H1 (cell line): ENCODE measurements around the gene PTCHD1.

Experiments
- CTCF ChIP-seq, 3 experiments: IDR thresholded peaks; 1 replicate in 2 of 3; 2 replicates in 1 of 3; pipeline versions ENCODE4 v1.5.1 to v1.6.1; 2011; ENCODE audit warnings: low read length in 3 of 3, mild to moderate bottlenecking in 3 of 3, inconsistent platforms in 2 of 3, low read depth in 1 of 3, moderate library complexity in 1 of 3; ENCODE audit not compliant: insufficient read depth in 1 of 3; ENCODE audit errors: control extremely low read depth in 1 of 3
- EZH2 ChIP-seq: fragments of 200-600 bp; sonication (generic); IDR thresholded peaks from 2 replicates; pipeline ENCODE4 v1.7.1; 2012; ENCODE audit warnings: low read depth, mild to moderate bottlenecking, moderate library complexity, low read length, inconsistent platforms; ENCODE audit not compliant: severe bottlenecking
- RAD21 ChIP-seq, 2 experiments: IDR thresholded peaks in 1 of 2; conservative IDR thresholded peaks in 1 of 2; 2 replicates each; pipeline ENCODE4 v1.6.1; 2011; ENCODE audit warnings: low read depth in 2 of 2, low read length in 2 of 2, improper control_type of control experiment in 1 of 2, inconsistent platforms in 1 of 2, mild to moderate bottlenecking in 1 of 2, moderate library complexity in 1 of 2

GRCh38 chrX:23364416-23364815 is 29.8 kb downstream of the PTCHD1 start:
- TF ChIP-seq RAD21 (IDR thresholded peaks at IDR 0.05 in 1 of 2, conservative IDR thresholded peaks at IDR 0.05 in 1 of 2; ENCODE audit: low read depth in 2 of 2, low read length in 2 of 2) = no peak
- TF ChIP-seq CTCF (IDR thresholded peaks at IDR 0.05; ENCODE audit: control extremely low read depth in 1 of 3, insufficient read depth in 1 of 3, low read depth in 1 of 3, low read length in 3 of 3) = no peak
- no peak for TF ChIP-seq EZH2
